Kidney (tissue), 14 donors: ENCODE measurements around the gene FAM20C. TPM values are rescaled to one million over a fixed set of nuclear protein-coding genes. Genes with fewer than 3 reads are reported as not detected.
A peak's percentile ranks its signal among the peaks of the same experiment; 100 is the strongest.

Experiments used
- DNase-seq, 5 donors: peaks; one replicate each; pipeline ENCODE4 v3.0.0-alpha.2; 2013 to 2020
- FAIRE-seq: peaks from 2 replicates; lab custom pipeline; 2012; peaks lifted over from hg19 to GRCh38; lab: Jason Lieb, UNC
- H3K27ac ChIP-seq, 2 donors: one replicate each; pipeline ENCODE4 v1.7.0; 2013; ENCODE audit warnings: low read depth in 2 of 2, low read length in 2 of 2, inconsistent platforms in 1 of 2
- H3K27me3 ChIP-seq: one replicate; pipeline ENCODE4 v1.7.1; 2013; ENCODE audit warnings: low read length, inconsistent platforms; ENCODE audit not compliant: control insufficient read depth, insufficient read depth
- H3K36me3 ChIP-seq, 3 donors: one replicate each; pipeline versions ENCODE4 v1.7.0 to v1.7.1; 2013; ENCODE audit warnings: low read length in 3 of 3, control low read depth in 1 of 3, inconsistent platforms in 1 of 3; ENCODE audit not compliant: insufficient read depth in 3 of 3, control insufficient read depth in 2 of 3
- H3K4me1 ChIP-seq, 3 donors: one replicate each; pipeline versions ENCODE4 v1.7.0 to v1.7.1; 2013; ENCODE audit warnings: low read length in 3 of 3, inconsistent platforms in 1 of 3, low read depth in 1 of 3; ENCODE audit not compliant: control insufficient read depth in 2 of 3, insufficient read depth in 2 of 3
- H3K4me3 ChIP-seq, 3 donors: one replicate each; pipeline versions ENCODE4 v1.7.0 to v1.8.1; 2013; ENCODE audit warnings: low read length in 3 of 3, control low read depth in 1 of 3, inconsistent platforms in 1 of 3
- H3K9ac ChIP-seq, 3 donors: one replicate each; pipeline versions ENCODE4 v1.7.0 to v1.7.1; 2013; ENCODE audit warnings: low read length in 3 of 3, control low read depth in 1 of 3, inconsistent platforms in 1 of 3
- H3K9me3 ChIP-seq, 3 donors: one replicate each; pipeline versions ENCODE4 v1.7.0 to v1.7.1; 2013; ENCODE audit warnings: low read length in 3 of 3, control low read depth in 1 of 3, inconsistent platforms in 1 of 3; ENCODE audit not compliant: control insufficient read depth in 2 of 3, insufficient read depth in 1 of 3
- intact Hi-C: fragments of 100-400 bp; cut with DNase I; formaldehyde crosslinking; loops from one replicate; pipeline ENCODE4 v1.11.1; 2022
- polyA plus RNA-seq: library from polyadenylated mRNA; stranded (reverse); fragments of 350-450 nt; fragmentation: Illumina TruSeq; extraction: RNeasy Lipid Tissue Mini Kit (QIAGEN cat#74804); gene quantifications from one replicate; pipeline ENCODE4 v1.2.3, GENCODE V29; 2014; ENCODE audit warnings: low read depth, low replicate concordance; ENCODE audit not compliant: insufficient read depth
- total RNA-seq: library from RNA; stranded (reverse); fragmentation: NEBNext Ultra II Directional; extraction: Animal tissue kit (Norgen Biotek cat#: 25700); gene quantifications from one replicate; pipeline ENCODE4 v1.2.1, GENCODE V29; 2021
- TF ChIP-seq, protein P1 (sequence below): IDR thresholded peaks from 3 replicates; pipeline ENCODE4 v1.5.1; 2012; ENCODE audit warnings: mild to moderate bottlenecking, moderate library complexity, borderline replicate concordance; ENCODE audit not compliant: insufficient read depth; ENCODE audit errors: extremely low read depth
- donor health status: control.
- donor health status: control.
- donor health status: control.
- donor health status: control.
- donor health status: control.
- donor health status: DM: yes; HTN: yes; CAD: no.
- donor health status: Normal renal cell carcinoma (clear cell type).

The FAM20C gene
- total and polyA plus RNA-seq, 2 donors from 2014 or later, result 84.9 to 114 TPM

DNA sequence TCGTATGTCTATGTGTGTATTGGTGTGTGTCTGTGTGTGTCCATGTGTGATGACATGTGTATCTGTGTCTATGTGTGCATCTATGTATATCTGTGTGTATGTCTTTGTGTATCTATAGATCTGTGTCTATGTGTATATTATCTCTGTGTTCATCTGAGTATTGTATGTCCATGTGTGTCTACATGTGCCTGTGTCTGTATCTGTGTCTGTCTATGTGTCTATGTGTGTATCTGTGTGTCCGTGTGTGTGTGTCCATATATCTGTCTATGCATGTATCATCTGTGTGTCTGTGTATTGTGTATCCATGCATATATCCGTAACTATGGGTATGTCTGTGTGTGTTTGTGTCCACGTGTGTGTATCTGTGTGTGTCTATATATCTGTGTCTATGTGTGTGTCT is 2.7 kb upstream of the FAM20C start:
- Histone ChIP-seq H3K4me1 (peaks cover 0 to 14% (median under 1%) of the 10 kb centered on the region in 3 donors), H3K9ac (no peak overlapping the region), H3K27me3 (no peaks in the 10 kb centered on the region), H3K9me3 (no peaks in the 10 kb centered on the region), H3K27ac (no peak overlapping the region), H3K36me3 (peaks cover 0 to 5% (median 0%) of the 10 kb centered on the region in 3 donors), H3K4me3 (peak overlapping the region in 1 of 3 donors; percentile 12)
- DNase-seq (no peak), FAIRE-seq (no peak)
- TF ChIP-seq, protein P1, sequence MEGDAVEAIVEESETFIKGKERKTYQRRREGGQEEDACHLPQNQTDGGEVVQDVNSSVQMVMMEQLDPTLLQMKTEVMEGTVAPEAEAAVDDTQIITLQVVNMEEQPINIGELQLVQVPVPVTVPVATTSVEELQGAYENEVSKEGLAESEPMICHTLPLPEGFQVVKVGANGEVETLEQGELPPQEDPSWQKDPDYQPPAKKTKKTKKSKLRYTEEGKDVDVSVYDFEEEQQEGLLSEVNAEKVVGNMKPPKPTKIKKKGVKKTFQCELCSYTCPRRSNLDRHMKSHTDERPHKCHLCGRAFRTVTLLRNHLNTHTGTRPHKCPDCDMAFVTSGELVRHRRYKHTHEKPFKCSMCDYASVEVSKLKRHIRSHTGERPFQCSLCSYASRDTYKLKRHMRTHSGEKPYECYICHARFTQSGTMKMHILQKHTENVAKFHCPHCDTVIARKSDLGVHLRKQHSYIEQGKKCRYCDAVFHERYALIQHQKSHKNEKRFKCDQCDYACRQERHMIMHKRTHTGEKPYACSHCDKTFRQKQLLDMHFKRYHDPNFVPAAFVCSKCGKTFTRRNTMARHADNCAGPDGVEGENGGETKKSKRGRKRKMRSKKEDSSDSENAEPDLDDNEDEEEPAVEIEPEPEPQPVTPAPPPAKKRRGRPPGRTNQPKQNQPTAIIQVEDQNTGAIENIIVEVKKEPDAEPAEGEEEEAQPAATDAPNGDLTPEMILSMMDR, result no peak
- intact Hi-C loops, result no loop called here

DNA sequence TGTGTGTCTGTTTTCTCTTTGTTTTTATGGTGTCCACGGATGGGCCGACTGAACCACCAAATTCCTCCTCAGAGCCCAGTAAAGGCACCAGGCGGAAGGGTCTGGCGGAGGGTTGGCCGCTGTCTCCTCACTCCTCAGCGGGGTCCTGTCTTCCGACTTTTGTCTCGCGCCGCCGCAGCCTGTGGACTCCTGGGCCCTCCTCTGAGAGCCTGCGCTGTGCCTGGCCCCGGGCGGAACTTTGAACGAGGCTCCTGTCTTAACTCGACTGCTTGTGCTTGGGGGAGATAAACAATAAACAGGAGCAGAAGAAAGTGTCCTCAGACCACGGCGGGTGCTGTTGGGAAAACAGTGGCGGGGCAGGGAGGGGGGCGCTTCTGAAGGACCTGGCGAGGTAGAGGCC is 2.2 kb upstream of the FAM20C start:
- Histone ChIP-seq H3K4me3 (no peak overlapping the region), H3K27ac (no peak overlapping the region), H3K9ac (no peak overlapping the region), H3K27me3 (no peaks in the 10 kb centered on the region), H3K9me3 (no peaks in the 10 kb centered on the region), H3K36me3 (peaks cover 0 to 5% (median 2%) of the 10 kb centered on the region in 3 donors), H3K4me1 (peaks cover 0 to 16% (median 4%) of the 10 kb centered on the region in 3 donors)
- intact Hi-C loops, result no loop called here
- no peak for FAIRE-seq
- TF ChIP-seq, protein P1, result no peak
- DNase-seq, result no peak

DNA sequence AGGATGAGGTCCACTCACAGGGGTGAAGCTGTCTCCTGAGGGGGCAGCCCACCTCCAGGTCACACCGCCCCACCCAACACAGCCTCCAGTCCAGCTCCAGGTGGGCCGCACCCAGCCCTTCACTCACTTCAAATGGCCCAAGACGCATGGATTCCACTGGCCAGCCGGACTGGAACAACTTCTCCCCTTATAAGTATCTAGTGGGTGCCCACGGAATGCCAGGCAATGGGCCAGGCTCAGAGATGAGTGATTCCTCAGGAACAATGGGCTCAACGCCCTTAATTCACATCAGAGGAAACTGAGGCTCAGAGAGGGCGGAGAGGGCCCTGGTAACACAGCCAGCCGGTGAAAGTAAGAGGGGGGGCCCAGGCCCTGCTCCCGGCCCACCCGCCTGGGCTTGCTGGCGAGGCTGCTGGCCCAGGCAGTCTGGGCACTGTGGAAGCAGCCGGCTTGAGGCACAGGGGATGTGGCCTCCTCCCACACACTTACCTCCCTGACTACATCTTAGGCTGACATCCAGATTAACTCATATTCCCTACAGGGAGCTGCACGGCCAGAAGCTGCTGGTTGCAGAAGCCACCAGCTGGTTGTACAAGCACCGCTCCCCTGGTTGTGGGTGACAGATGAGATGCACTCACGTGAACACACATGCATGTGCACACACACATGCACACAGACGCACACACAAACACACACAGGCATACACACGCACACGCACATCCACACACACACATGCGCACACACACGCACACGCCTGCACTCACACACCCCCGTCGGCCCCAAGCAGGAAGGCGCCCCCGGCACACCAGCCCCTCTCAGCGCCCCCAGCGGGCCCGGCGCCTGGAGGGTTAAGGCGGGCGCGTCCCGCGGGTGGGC is 1.0 kb upstream of the FAM20C start:
- FAIRE-seq (no peak), DNase-seq (peak; percentile 71 to 85 (median 77))
- peaks cover 5 to 14% (median 8%) of the 10 kb centered on the region in 3 donors for H3K36me3 ChIP-seq
- TF ChIP-seq, protein P1, result no peak
- H3K9me3 ChIP-seq, result no peaks in the 10 kb centered on the region
- intact Hi-C loops, result no loop called here
- peak overlapping the region in 1 of 2 donors; percentile 14 for H3K27ac ChIP-seq
- peak overlapping the region; percentile 37 to 80 (median 66) for H3K4me3 ChIP-seq
- peak overlapping the region in 1 of 3 donors; percentile 76 for H3K9ac ChIP-seq
- H3K27me3 ChIP-seq, result no peaks in the 10 kb centered on the region
- H3K4me1 ChIP-seq, result peaks cover 0 to 24% (median 4%) of the 10 kb centered on the region in 3 donors
